ENCODE results near the gene PKNOX2.

- TF ChIP-seq CTCF (IDR thresholded peaks at IDR 0.05) (no peak), POLR2AphosphoS5 (IDR thresholded peaks at IDR 0.05) (no peak)
These were observed 16.1 kb downstream of the PKNOX2 start for GRCh38 chr11:125180413-125181305.

Measured in suprapubic skin (tissue), 3 donors.